ENCODE measurements around the gene PRKAB2.
"Not testable (repeated sequence)": the region's sequence is repeated elsewhere in the genome, so short reads cannot be mapped to it uniquely, and the experiment has no call there.

PRKAB2 gene

DNA sequence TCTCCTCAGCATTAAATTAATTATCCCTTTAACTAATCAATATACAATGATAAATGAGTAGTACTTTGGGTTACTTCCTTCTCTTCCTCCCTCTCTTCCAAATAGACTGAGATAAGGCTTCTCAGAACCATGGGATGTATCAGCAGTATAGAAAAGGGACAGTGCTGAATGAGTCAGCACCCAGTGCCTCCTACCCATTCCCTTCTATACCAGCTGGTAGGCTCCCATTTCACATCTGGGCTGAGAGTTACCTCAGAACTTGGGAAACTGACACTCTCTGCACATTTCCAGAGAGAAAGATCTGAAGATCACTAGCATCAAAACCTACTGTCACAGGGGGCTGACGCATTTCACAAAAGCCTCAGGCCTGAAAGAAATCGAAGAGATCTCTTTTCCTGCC lies 15.2 kb downstream of the PRKAB2 start:
- H3K36me3 ChIP-seq (ENCODE audit: control insufficient read depth in 5 of 5, insufficient read depth in 5 of 5, low read length in 5 of 5) = peaks cover 49 to 64% (median 53%) of the 10 kb centered on the region in 5 donors
- H3K9me3 ChIP-seq (ENCODE audit: control insufficient read depth in 5 of 5, low read length in 5 of 5); H3K27me3 ChIP-seq (ENCODE audit: control insufficient read depth in 5 of 5, insufficient read depth in 4 of 5, low read length in 5 of 5); H3K4me1 ChIP-seq (ENCODE audit: control insufficient read depth in 5 of 5, insufficient read depth in 5 of 5, low read length in 5 of 5); H3K9ac ChIP-seq (ENCODE audit: low read length in 5 of 5); H3K27ac ChIP-seq (ENCODE audit: low read depth, low read length); H3K4me3 ChIP-seq (ENCODE audit: low read depth in 1 of 5, low read length in 5 of 5): not testable (repeated sequence)

DNA sequence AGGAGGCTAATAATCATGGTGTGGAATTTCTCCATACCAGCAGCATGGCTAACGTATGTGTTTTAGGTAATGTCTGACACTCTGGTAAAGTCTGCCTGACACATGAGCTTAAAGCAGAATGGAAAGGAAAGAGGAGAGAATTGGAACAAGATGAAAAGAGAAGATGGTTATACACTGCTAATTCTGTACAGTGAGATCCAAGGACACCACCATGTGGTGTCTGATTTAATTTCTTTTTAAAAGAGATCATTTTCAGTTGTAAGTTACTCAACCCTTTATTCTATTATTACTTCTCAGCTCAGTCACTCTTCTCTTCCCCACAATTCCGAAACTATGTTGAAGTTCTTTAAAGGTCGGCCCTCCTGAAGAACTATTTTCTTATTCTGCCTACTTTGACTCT lies 15.6 kb downstream of the PRKAB2 start:
- Histone ChIP-seq H3K27ac (ENCODE audit: low read depth, low read length) (no peak overlapping the region), H3K36me3 (ENCODE audit: control insufficient read depth in 5 of 5, insufficient read depth in 5 of 5, low read length in 5 of 5) (peaks cover 44 to 59% (median 50%) of the 10 kb centered on the region in 5 donors)

DNA sequence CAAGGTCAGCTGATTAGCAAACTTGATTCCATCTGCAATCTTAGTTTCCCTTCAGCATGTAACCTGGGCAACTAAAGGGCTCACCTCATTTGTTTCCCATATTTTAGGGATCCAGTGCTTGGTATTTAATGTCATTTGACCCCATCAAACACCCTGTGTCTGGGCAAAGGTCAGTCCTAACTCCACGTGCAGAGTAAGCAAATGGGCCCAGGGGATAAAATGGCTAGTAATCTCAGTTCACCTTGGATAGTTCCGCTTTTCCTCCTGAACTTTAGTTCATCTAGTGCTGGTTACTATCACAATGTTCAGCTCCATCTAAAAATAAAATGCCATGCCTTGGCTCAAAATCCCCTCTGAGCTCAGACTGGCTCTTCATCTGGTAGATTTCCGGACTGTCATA lies 19.5 kb downstream of the PRKAB2 start:
- H3K9me3 ChIP-seq (ENCODE audit: control insufficient read depth in 5 of 5, low read length in 5 of 5) = no peaks in the 10 kb centered on the region
- H3K4me3 ChIP-seq (ENCODE audit: low read depth in 1 of 5, low read length in 5 of 5) = no peak overlapping the region
- peaks cover 13 to 24% (median 15%) of the 10 kb centered on the region in 5 donors for H3K36me3 ChIP-seq (ENCODE audit: control insufficient read depth in 5 of 5, insufficient read depth in 5 of 5, low read length in 5 of 5)
- H3K27ac ChIP-seq (ENCODE audit: low read depth, low read length) = no peak overlapping the region
- no peaks in the 10 kb centered on the region for H3K27me3 ChIP-seq (ENCODE audit: control insufficient read depth in 5 of 5, insufficient read depth in 4 of 5, low read length in 5 of 5)
- no peaks in the 10 kb centered on the region for H3K4me1 ChIP-seq (ENCODE audit: control insufficient read depth in 5 of 5, insufficient read depth in 5 of 5, low read length in 5 of 5)
- no peak overlapping the region for H3K9ac ChIP-seq (ENCODE audit: low read length in 5 of 5)

More for the DNA sequence above, 15.6 kb downstream of the PRKAB2 start:
- no peaks in the 10 kb centered on the region for H3K4me1 ChIP-seq (ENCODE audit: control insufficient read depth in 5 of 5, insufficient read depth in 5 of 5, low read length in 5 of 5)
- no peaks in the 10 kb centered on the region for H3K9me3 ChIP-seq (ENCODE audit: control insufficient read depth in 5 of 5, low read length in 5 of 5)
- H3K4me3 ChIP-seq (ENCODE audit: low read depth in 1 of 5, low read length in 5 of 5) = no peak overlapping the region
- no peak overlapping the region for H3K9ac ChIP-seq (ENCODE audit: low read length in 5 of 5)
- H3K27me3 ChIP-seq (ENCODE audit: control insufficient read depth in 5 of 5, insufficient read depth in 4 of 5, low read length in 5 of 5) = no peaks in the 10 kb centered on the region

DNA sequence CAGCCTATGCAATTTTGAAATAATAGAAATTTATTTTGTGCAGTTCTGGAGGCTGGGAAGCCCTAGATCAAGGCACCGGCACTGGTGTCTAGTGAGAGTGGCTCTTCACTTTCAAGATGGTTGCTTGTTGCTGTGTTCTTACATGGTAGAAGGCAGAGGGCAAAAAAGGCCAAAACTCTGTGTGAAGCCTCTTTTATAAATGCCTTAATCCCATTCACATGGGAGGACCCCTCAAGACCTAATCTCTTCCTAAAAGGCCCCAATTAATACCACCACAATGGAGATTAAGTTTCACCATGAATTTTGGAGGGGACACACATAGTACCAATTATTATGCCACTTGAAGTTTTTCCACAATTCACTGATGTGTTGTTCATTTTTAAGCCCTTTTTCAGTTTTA lies 21.0 kb downstream of the PRKAB2 start:
- H3K4me3 ChIP-seq (ENCODE audit: low read depth in 1 of 5, low read length in 5 of 5) = no peak overlapping the region
- H3K4me1 ChIP-seq (ENCODE audit: control insufficient read depth in 5 of 5, insufficient read depth in 5 of 5, low read length in 5 of 5) = no peaks in the 10 kb centered on the region
- no peak overlapping the region for H3K9ac ChIP-seq (ENCODE audit: low read length in 5 of 5)
- no peaks in the 10 kb centered on the region for H3K9me3 ChIP-seq (ENCODE audit: control insufficient read depth in 5 of 5, low read length in 5 of 5)
- no peaks in the 10 kb centered on the region for H3K27me3 ChIP-seq (ENCODE audit: control insufficient read depth in 5 of 5, insufficient read depth in 4 of 5, low read length in 5 of 5)
- peaks cover 2 to 15% (median 7%) of the 10 kb centered on the region in 5 donors for H3K36me3 ChIP-seq (ENCODE audit: control insufficient read depth in 5 of 5, insufficient read depth in 5 of 5, low read length in 5 of 5)
- H3K27ac ChIP-seq (ENCODE audit: low read depth, low read length) = no peak overlapping the region

DNA sequence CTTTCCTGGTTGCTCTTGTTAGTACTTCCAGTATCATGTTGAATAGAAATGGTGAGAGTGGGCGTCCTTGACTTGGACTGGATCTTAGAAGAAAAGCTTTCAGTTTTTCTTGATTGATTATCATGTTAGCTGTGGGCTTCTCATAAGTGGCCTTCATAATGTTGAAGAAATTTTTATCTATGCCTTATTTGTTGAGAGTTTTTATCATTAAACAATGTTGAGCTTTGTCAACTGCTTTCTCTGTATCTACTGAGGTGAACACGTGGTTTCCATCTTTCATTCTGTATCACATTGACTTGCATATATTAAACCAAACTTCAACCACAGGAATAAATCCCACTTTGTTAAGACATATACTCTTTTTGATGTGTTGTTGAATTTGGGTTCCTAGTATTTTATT lies 29.4 kb downstream of the PRKAB2 start:
- no peaks in the 10 kb centered on the region for H3K36me3 ChIP-seq (ENCODE audit: control insufficient read depth in 5 of 5, insufficient read depth in 5 of 5, low read length in 5 of 5)
- no peak overlapping the region for H3K9ac ChIP-seq (ENCODE audit: low read length in 5 of 5)
- no peaks in the 10 kb centered on the region for H3K4me1 ChIP-seq (ENCODE audit: control insufficient read depth in 5 of 5, insufficient read depth in 5 of 5, low read length in 5 of 5)
- H3K27ac ChIP-seq (ENCODE audit: low read depth, low read length) = no peak overlapping the region
- H3K9me3 ChIP-seq (ENCODE audit: control insufficient read depth in 5 of 5, low read length in 5 of 5) = no peaks in the 10 kb centered on the region
- H3K27me3 ChIP-seq (ENCODE audit: control insufficient read depth in 5 of 5, insufficient read depth in 4 of 5, low read length in 5 of 5) = no peaks in the 10 kb centered on the region
- no peak overlapping the region for H3K4me3 ChIP-seq (ENCODE audit: low read depth in 1 of 5, low read length in 5 of 5)

DNA sequence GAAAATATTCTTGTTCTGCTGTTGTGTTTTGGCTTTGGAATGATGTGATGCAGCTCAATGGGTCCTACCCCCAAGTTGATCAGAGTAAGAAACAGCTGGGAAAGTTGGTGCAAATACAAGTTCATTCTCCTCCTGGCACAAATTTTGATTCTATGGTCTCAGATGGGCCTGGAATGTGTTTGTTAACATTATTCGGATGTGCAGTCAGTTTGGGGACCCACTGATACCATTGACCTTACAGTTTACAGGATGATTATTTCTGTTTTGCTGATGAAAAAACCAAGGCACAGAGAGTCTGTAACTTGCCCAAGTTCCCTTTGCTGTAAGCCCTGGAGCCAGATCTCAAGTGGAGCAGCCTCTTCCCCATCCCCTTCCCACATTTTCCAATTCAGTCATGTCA lies 41.5 kb downstream of the PRKAB2 start:
- H3K27me3 ChIP-seq (ENCODE audit: control insufficient read depth in 5 of 5, insufficient read depth in 4 of 5, low read length in 5 of 5); H3K4me1 ChIP-seq (ENCODE audit: control insufficient read depth in 5 of 5, insufficient read depth in 5 of 5, low read length in 5 of 5); H3K4me3 ChIP-seq (ENCODE audit: low read depth in 1 of 5, low read length in 5 of 5); H3K36me3 ChIP-seq (ENCODE audit: control insufficient read depth in 5 of 5, insufficient read depth in 5 of 5, low read length in 5 of 5); H3K9me3 ChIP-seq (ENCODE audit: control insufficient read depth in 5 of 5, low read length in 5 of 5); H3K9ac ChIP-seq (ENCODE audit: low read length in 5 of 5); H3K27ac ChIP-seq (ENCODE audit: low read depth, low read length): not testable (repeated sequence)

DNA sequence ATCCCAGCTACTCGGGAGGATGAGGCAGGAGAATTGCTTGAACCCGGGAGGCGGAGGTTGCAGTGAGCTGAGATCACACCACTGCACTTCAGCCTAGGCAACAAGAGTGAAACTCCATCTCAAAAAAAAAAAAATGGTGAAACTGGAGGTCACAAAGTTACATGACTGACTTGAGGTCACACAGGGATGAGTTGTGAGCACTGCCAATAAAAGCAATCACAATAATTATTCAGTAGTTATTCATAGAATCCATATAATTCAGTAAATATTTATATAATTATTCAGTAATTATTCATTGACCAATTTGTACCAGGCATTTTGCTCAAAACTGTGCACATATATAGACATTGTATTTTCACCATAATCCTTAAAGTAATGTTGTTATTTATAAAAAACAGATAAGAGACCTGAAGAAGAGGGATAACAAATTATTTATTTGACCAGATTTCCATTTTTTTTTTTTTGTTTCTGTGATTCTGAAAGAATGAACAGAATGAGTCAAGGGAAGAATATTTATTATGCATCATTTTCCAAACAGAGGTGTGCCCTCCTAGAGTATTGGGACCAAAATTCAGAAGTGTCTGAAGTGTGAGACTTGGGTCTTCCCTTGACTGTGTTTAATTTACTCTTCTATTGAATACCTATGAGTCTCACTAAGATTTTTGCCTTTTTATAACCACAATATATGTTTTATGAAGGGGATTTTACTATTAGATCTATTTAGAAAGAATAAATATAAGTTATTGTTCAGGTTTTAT lies 43.0 kb downstream of the PRKAB2 start:
- no peaks in the 10 kb centered on the region for H3K4me1 ChIP-seq (ENCODE audit: control insufficient read depth in 5 of 5, insufficient read depth in 5 of 5, low read length in 5 of 5)
- H3K27me3 ChIP-seq (ENCODE audit: control insufficient read depth in 5 of 5, insufficient read depth in 4 of 5, low read length in 5 of 5) = peaks cover 0 to 4% (median 0%) of the 10 kb centered on the region in 5 donors
- no peak overlapping the region for H3K27ac ChIP-seq (ENCODE audit: low read depth, low read length)
- H3K4me3 ChIP-seq (ENCODE audit: low read depth in 1 of 5, low read length in 5 of 5) = no peak overlapping the region
- H3K9ac ChIP-seq (ENCODE audit: low read length in 5 of 5) = no peak overlapping the region
- no peaks in the 10 kb centered on the region for H3K9me3 ChIP-seq (ENCODE audit: control insufficient read depth in 5 of 5, low read length in 5 of 5)
- H3K36me3 ChIP-seq (ENCODE audit: control insufficient read depth in 5 of 5, insufficient read depth in 5 of 5, low read length in 5 of 5) = no peaks in the 10 kb centered on the region

DNA sequence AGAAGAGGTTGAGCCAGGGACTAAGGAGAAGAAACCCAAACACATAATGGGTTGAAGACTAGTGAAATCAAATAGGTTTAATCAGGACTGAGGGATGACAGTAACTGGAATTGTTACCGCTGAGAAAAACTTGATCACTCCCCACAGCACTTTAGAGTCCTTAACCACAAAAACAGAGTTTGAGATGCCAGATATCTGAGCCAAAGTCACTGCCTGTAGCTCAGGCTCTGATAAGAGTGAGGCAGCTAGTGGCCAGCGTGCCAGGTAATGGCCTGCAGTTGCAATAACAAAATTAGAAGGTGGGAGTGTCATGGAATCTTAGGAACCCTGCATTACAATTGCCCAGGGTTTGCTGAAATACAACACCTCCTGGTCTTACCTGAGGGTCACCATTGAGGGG lies 48.0 kb downstream of the PRKAB2 start:
- Histone ChIP-seq H3K9ac (ENCODE audit: low read length in 5 of 5) (no peak overlapping the region), H3K36me3 (ENCODE audit: control insufficient read depth in 5 of 5, insufficient read depth in 5 of 5, low read length in 5 of 5) (no peaks in the 10 kb centered on the region), H3K4me3 (ENCODE audit: low read depth in 1 of 5, low read length in 5 of 5) (no peak overlapping the region), H3K9me3 (ENCODE audit: control insufficient read depth in 5 of 5, low read length in 5 of 5) (no peaks in the 10 kb centered on the region), H3K4me1 (ENCODE audit: control insufficient read depth in 5 of 5, insufficient read depth in 5 of 5, low read length in 5 of 5) (no peaks in the 10 kb centered on the region), H3K27me3 (ENCODE audit: control insufficient read depth in 5 of 5, insufficient read depth in 4 of 5, low read length in 5 of 5) (peaks cover 0 to 4% (median 0%) of the 10 kb centered on the region in 5 donors), H3K27ac (ENCODE audit: low read depth, low read length) (no peak overlapping the region)

DNA sequence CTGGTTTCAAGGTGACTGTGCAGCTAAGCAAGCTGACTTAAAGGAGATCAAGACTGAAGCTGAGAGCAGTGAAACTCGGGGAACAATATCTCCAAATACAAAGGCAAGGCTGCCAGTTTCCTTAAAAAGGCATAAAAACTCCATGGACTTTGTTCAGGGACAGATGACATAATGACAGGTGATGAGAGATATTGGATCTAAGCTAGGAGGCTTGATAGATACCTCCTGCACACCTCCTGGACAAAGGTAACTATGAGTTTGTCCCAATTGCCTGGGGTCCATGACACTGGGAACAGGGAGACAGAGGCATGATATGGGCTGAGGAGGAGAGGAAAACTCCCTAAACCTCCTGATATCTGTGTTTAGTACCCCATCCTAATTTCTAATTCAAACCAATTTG lies 55.2 kb downstream of the PRKAB2 start:
- no peaks in the 10 kb centered on the region for H3K36me3 ChIP-seq (ENCODE audit: control insufficient read depth in 5 of 5, insufficient read depth in 5 of 5, low read length in 5 of 5)
- H3K27me3 ChIP-seq (ENCODE audit: control insufficient read depth in 5 of 5, insufficient read depth in 4 of 5, low read length in 5 of 5) = no peaks in the 10 kb centered on the region
- no peak overlapping the region for H3K9ac ChIP-seq (ENCODE audit: low read length in 5 of 5)
- no peak overlapping the region for H3K27ac ChIP-seq (ENCODE audit: low read depth, low read length)
- no peaks in the 10 kb centered on the region for H3K9me3 ChIP-seq (ENCODE audit: control insufficient read depth in 5 of 5, low read length in 5 of 5)
- no peak overlapping the region for H3K4me3 ChIP-seq (ENCODE audit: low read depth in 1 of 5, low read length in 5 of 5)
- no peaks in the 10 kb centered on the region for H3K4me1 ChIP-seq (ENCODE audit: control insufficient read depth in 5 of 5, insufficient read depth in 5 of 5, low read length in 5 of 5)

DNA sequence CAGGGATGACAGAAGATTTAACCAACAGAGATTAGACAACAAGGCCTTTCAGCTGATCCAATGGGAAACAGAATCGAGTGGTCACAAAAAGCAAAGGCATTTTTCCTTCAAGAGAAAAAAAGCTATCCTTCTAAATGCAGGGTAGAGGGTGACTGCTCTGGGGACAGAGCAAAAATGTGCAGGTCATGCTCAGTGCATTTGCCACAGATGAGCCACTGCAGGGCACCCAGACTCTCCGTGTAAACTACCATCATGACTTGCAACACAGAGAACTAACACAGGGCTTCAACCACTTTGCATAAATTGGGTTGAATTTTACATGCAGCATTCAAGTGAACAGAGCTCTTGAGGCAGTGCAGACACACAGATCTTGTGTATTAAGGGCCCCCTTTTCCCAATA lies 56.8 kb downstream of the PRKAB2 start:
- Histone ChIP-seq H3K9me3 (ENCODE audit: control insufficient read depth in 5 of 5, low read length in 5 of 5) (no peaks in the 10 kb centered on the region), H3K4me3 (ENCODE audit: low read depth in 1 of 5, low read length in 5 of 5) (no peak overlapping the region), H3K27me3 (ENCODE audit: control insufficient read depth in 5 of 5, insufficient read depth in 4 of 5, low read length in 5 of 5) (no peaks in the 10 kb centered on the region), H3K9ac (ENCODE audit: low read length in 5 of 5) (no peak overlapping the region), H3K36me3 (ENCODE audit: control insufficient read depth in 5 of 5, insufficient read depth in 5 of 5, low read length in 5 of 5) (no peaks in the 10 kb centered on the region), H3K4me1 (ENCODE audit: control insufficient read depth in 5 of 5, insufficient read depth in 5 of 5, low read length in 5 of 5) (no peaks in the 10 kb centered on the region), H3K27ac (ENCODE audit: low read depth, low read length) (no peak overlapping the region)

Data from subcutaneous abdominal adipose tissue (tissue), 5 donors.